Right ventricle myocardium superior (tissue), 1 donor: ENCODE measurements around the gene NEK8. TPM values are rescaled to one million over a fixed set of nuclear protein-coding genes. Genes with fewer than 3 reads are reported as not detected.
"Not testable (repeated sequence)": the region's sequence is repeated elsewhere in the genome, so short reads cannot be mapped to it uniquely, and the experiment has no call there.

Experiments used
- ATAC-seq: fragments of 200-7000 bp; cut with Tn5 transposase; one replicate; pipeline ENCODE4 v1.9.1; 2020; ENCODE audit warnings: mild to moderate bottlenecking; ENCODE audit not compliant: poor library complexity
- DNase-seq: peaks from one replicate; pipeline ENCODE4 v3.0.0-alpha.2; 2020
- intact Hi-C: fragments of 100-400 bp; cut with DNase I; formaldehyde crosslinking; loops from one replicate; pipeline ENCODE4 v1.11.2; 2022
- total RNA-seq: library from RNA; stranded (reverse); fragmentation: NEBNext Ultra II Directional; extraction: Animal tissue kit (Norgen Biotek cat#: 25700); gene quantifications from one replicate; pipeline ENCODE4 v1.2.1, GENCODE V29; 2021
- donor health status: DM: no; HTN: yes; CAD: no; lungs with severe emphysema.

Gene NEK8
- total RNA-seq, 1 donor from 2014 or later = 0.30 TPM

GRCh38 chr17:28706471-28707338 is 21.9 kb upstream of the NEK8 start:
- ATAC-seq (no peak), DNase-seq (no peak)
- intact Hi-C loops = no loop called here

GRCh38 chr17:28707339-28707720 is 21.3 kb upstream of the NEK8 start:
- intact Hi-C loops = no loop called here
- DNase-seq (no peak), ATAC-seq (no peak)

- intact Hi-C loops = no loop called here
These were observed 17.5 kb upstream of the NEK8 start for GRCh38 chr17:28710861-28711722.

GRCh38 chr17:28711723-28712031 is 16.9 kb upstream of the NEK8 start, which contains the start of gene PROCA1:
Gene PROCA1, minus strand, starts transcription at chr17:28711888. Its CDS starts 228 bp downstream, at chr17:28711660.
- ATAC-seq (no peak), DNase-seq (no peak)
- intact Hi-C loops = no loop called here

More at GRCh38 chr17:28710861-28711722, 17.5 kb upstream of the NEK8 start:
- peak; percentile 93 for DNase-seq
- peak; percentile 96 for ATAC-seq

GRCh38 chr17:28712032-28712704 is 16.4 kb upstream of the NEK8 start:
- ATAC-seq (peak; percentile 14), DNase-seq (peak; percentile 81)
- intact Hi-C loops = no loop called here

GRCh38 chr17:28712705-28713415 is 15.7 kb upstream of the NEK8 start:
- ATAC-seq = no peak
- intact Hi-C loops = no loop called here
- DNase-seq = no peak

GRCh38 chr17:28714281-28714680 is 14.3 kb upstream of the NEK8 start:
- ATAC-seq (no peak), DNase-seq (no peak)
- intact Hi-C loops = no loop called here

GRCh38 chr17:28715217-28715616 is 13.4 kb upstream of the NEK8 start:
- DNase-seq = peak; percentile 23
- intact Hi-C loops = no loop called here
- no peak for ATAC-seq

GRCh38 chr17:28716740-28717577 is 11.6 kb upstream of the NEK8 start:
- intact Hi-C loops = no loop called here
- ATAC-seq (no peak), DNase-seq (peak; percentile 65)

GRCh38 chr17:28717578-28718332 is 10.8 kb upstream of the NEK8 start, which contains the start of gene RAB34:
Gene RAB34, minus strand, starts transcription at chr17:28717868. Its CDS starts 602 bp downstream, at chr17:28717266.
- intact Hi-C loops = no loop called here
- ATAC-seq (peak; percentile 31), DNase-seq (peak; percentile 81)

GRCh38 chr17:28718333-28719020 is 10.1 kb upstream of the NEK8 start:
- intact Hi-C loops = no loop called here
- ATAC-seq = no peak
- no peak for DNase-seq

- DNase-seq = no peak
- no peak for ATAC-seq
- intact Hi-C loops = no loop called here
These were observed 9.6 kb upstream of the NEK8 start for GRCh38 chr17:28719021-28719433.

- no peak for DNase-seq
- no peak for ATAC-seq
- intact Hi-C loops = loop anchor here (10.0 kb wide), 1 partner anchor 384 kb away; no protein-coding TSS in a partner anchor
These were observed 8.2 kb upstream of the NEK8 start for GRCh38 chr17:28720247-28720996.

- ATAC-seq = not testable (repeated sequence)
- intact Hi-C loops = loop anchor here (10.0 kb wide), 1 partner anchor 384 kb away; no protein-coding TSS in a partner anchor
- peak; percentile 32 for DNase-seq
These were observed 7.6 kb upstream of the NEK8 start for GRCh38 chr17:28720997-28721329.

- intact Hi-C loops = loop anchor here (10.0 kb wide), 1 partner anchor 382 kb away; no protein-coding TSS in a partner anchor
- ATAC-seq = no peak
These were observed 6.0 kb upstream of the NEK8 start for GRCh38 chr17:28722417-28723158.

More at GRCh38 chr17:28722417-28723158, 6.0 kb upstream of the NEK8 start:
- DNase-seq = peak; percentile 27
